ENCODE results near the gene PHTF1. TPM values are rescaled to one million over a fixed set of nuclear protein-coding genes. Genes with fewer than 3 reads are reported as not detected.
A peak's percentile ranks its signal among the peaks of the same experiment; 100 is the strongest.

Gene PHTF1
- total RNA-seq (10 to 100 TPM; 23.3 to 29.7 TPM), polyA plus RNA-seq (10 to 100 TPM in 1 of 2 donors, 1 to 10 TPM in 1; 9.5 to 15.8 TPM)
- long read RNA-seq, donor 1, partial matches to known transcripts: 0 of 1 reads
- long read RNA-seq, donor 1, other reads (novel, unspliced or antisense): 0 of 1 reads
- long read RNA-seq, donor 2: 0 reads
- long read RNA-seq, donor 3, partial matches to known transcripts: 0 of 1 reads
- long read RNA-seq, donor 3, other reads (novel, unspliced or antisense): 0 of 1 reads
- long read RNA-seq, donor 4: 0 reads
- long read RNA-seq, donor 5, partial matches to known transcripts: 0 of 4 reads
- long read RNA-seq, donor 5, other reads (novel, unspliced or antisense): 0 of 4 reads

DNA sequence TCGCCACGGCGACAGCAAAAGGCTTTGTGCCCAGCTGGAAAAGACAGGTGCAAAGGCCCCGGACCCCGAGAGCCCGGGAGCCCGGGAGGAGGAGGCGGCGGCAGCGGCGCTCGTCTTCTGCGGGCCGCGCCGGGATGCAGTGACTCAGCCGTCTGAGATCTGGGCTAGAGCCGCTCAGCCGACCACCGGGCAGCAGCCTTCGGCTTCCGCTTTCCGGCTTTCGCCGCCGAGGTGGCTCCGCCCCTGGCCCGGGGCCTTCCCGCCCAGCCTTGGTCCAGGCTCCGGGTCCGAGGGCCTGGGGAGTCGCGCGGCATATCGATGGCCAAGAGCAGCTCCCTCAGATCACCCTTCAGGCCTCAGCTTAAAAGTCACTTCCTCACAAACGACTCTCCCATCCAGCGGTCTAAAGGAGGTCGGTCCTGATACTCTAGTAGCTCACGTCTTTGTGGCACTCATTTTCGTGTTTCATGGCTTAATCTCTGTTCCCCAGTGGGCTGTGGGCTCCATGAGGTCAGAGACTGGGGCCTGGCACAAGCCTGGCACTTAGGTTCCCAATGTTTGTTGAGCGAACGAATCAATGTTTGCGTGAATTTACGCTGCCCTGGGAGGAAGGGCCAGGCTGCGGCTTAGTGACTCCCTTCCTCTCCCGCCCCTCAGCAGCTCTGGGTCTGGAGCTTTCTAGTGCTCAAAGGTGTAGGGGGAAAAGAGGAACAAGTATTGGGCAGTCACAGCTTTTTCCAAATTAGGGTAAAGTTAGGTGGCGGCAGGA is at the start of gene PHTF1:
Gene PHTF1 (minus strand): TSS at position 154 of the 769 bp plus-strand sequence. CDS start 783 bp downstream, outside the sequence.
- peak within 1 kb of the TSS; percentile 61 for H3K4me3 ChIP-seq
- H3K27me3 ChIP-seq (ENCODE audit: control insufficient read depth in 3 of 3, insufficient read depth in 3 of 3, low read length in 2 of 3): no peaks in the 10 kb centered on the region
- DNase-seq: peak; percentile 80 to 82 (median 82)
- H3K36me3 ChIP-seq (ENCODE audit: control insufficient read depth in 4 of 4, insufficient read depth in 4 of 4, low read length in 4 of 4): peaks cover 0 to 3% (median 0%) of the 10 kb centered on the region in 4 donors
- TF ChIP-seq CTCF (IDR thresholded peaks at IDR 0.05; ENCODE audit: control extremely low read depth, extremely low read depth): no peak
- 1% methylated on average over 38 to 47 of the region's 47 CpGs for WGBS, 2 donors
- H3K4me1 ChIP-seq (ENCODE audit: control insufficient read depth in 5 of 5, insufficient read depth in 5 of 5, low read length in 5 of 5): peaks cover 0 to 12% (median 0%) of the 10 kb centered on the region in 5 donors
- H3K9me3 ChIP-seq (ENCODE audit: control insufficient read depth in 4 of 4, insufficient read depth in 3 of 4, low read length in 3 of 4): no peaks in the 10 kb centered on the region
- H3K9ac ChIP-seq (ENCODE audit: insufficient read depth in 1 of 2, low read length in 2 of 2): peak within 1 kb of the TSS; percentile 87 to 98
- peak within 1 kb of the TSS; percentile 95 to 98 for H3K27ac ChIP-seq (ENCODE audit: low read depth in 1 of 2, low read length in 1 of 2)
- ATAC-seq (ENCODE audit: insufficient read depth, low FRiP score): peak; percentile 88

- H3K36me3 ChIP-seq (ENCODE audit: control insufficient read depth in 4 of 4, insufficient read depth in 4 of 4, low read length in 4 of 4): peaks cover 0 to 2% (median 0%) of the 10 kb centered on the region in 4 donors
- ATAC-seq (ENCODE audit: insufficient read depth, low FRiP score) (no peak), DNase-seq (no peak)
- no peak overlapping the region for H3K27ac ChIP-seq (ENCODE audit: low read depth in 1 of 2, low read length in 1 of 2)
- H3K4me1 ChIP-seq (ENCODE audit: control insufficient read depth in 5 of 5, insufficient read depth in 5 of 5, low read length in 5 of 5): peaks cover 4 to 25% (median 13%) of the 10 kb centered on the region in 5 donors
- H3K27me3 ChIP-seq (ENCODE audit: control insufficient read depth in 3 of 3, insufficient read depth in 3 of 3, low read length in 2 of 3): no peaks in the 10 kb centered on the region
- WGBS, 2 donors: 80 to 87% methylated on average over 4 of the region's 4 CpGs
- no peaks in the 10 kb centered on the region for H3K9me3 ChIP-seq (ENCODE audit: control insufficient read depth in 4 of 4, insufficient read depth in 3 of 4, low read length in 3 of 4)
- H3K9ac ChIP-seq (ENCODE audit: insufficient read depth in 1 of 2, low read length in 2 of 2): no peak overlapping the region
- TF ChIP-seq CTCF (IDR thresholded peaks at IDR 0.05; ENCODE audit: control extremely low read depth, extremely low read depth): no peak
- no peak overlapping the region for H3K4me3 ChIP-seq
Observed at GRCh38 chr1:113808450-113809195, 49.3 kb upstream of the PHTF1 start.

DNA sequence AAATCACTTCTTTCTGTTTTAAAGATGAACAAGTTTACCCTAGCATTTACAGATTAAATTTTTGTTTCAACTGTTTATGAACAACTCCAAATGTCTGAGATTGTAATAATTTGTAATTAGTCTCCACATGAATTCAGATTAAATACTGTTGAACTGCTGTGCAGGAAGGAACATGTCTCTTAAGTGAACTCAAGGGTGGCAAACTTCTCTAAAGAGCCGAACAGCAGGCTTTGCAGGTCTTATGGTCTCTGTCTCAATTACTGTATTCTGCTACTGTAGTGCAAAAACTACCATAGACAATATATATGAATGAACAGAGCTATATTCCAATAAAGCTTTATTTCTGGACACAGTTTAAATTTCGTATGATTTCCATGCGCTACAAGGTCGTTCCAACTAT is 46.4 kb upstream of the PHTF1 start:
- TF ChIP-seq CTCF (IDR thresholded peaks at IDR 0.05; ENCODE audit: control extremely low read depth, extremely low read depth): no peak
- Histone ChIP-seq H3K36me3 (ENCODE audit: control insufficient read depth in 4 of 4, insufficient read depth in 4 of 4, low read length in 4 of 4) (peaks cover 0 to 2% (median 0%) of the 10 kb centered on the region in 4 donors), H3K9ac (ENCODE audit: insufficient read depth in 1 of 2, low read length in 2 of 2) (no peak overlapping the region), H3K27ac (ENCODE audit: low read depth in 1 of 2, low read length in 1 of 2) (no peak overlapping the region), H3K9me3 (ENCODE audit: control insufficient read depth in 4 of 4, insufficient read depth in 3 of 4, low read length in 3 of 4) (no peaks in the 10 kb centered on the region), H3K27me3 (ENCODE audit: control insufficient read depth in 3 of 3, insufficient read depth in 3 of 3, low read length in 2 of 3) (no peaks in the 10 kb centered on the region), H3K4me1 (ENCODE audit: control insufficient read depth in 5 of 5, insufficient read depth in 5 of 5, low read length in 5 of 5) (peaks cover 4 to 20% (median 13%) of the 10 kb centered on the region in 5 donors), H3K4me3 (no peak overlapping the region)
- ATAC-seq (ENCODE audit: insufficient read depth, low FRiP score) (no peak), DNase-seq (no peak)
- 86 to 87% methylated on average over 4 of the region's 4 CpGs for WGBS, 2 donors

All from lung (tissue), 16 donors.